GM21390 (cell line): Measurements from ENCODE around the gene SARNP.
A peak's percentile ranks its signal among the peaks of the same experiment; 100 is the strongest.
"Not testable (repeated sequence)": the region's sequence is repeated elsewhere in the genome, so short reads cannot be mapped to it uniquely, and the experiment has no call there.

ENCODE experiments used
- ATAC-seq: cut with Tn5 transposase; IDR thresholded peaks from one replicate; pipeline ENCODE4 v1.9.1; 2021; ENCODE audit not compliant: unreplicated experiment

SARNP gene, protein sequence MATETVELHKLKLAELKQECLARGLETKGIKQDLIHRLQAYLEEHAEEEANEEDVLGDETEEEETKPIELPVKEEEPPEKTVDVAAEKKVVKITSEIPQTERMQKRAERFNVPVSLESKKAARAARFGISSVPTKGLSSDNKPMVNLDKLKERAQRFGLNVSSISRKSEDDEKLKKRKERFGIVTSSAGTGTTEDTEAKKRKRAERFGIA

DNA sequence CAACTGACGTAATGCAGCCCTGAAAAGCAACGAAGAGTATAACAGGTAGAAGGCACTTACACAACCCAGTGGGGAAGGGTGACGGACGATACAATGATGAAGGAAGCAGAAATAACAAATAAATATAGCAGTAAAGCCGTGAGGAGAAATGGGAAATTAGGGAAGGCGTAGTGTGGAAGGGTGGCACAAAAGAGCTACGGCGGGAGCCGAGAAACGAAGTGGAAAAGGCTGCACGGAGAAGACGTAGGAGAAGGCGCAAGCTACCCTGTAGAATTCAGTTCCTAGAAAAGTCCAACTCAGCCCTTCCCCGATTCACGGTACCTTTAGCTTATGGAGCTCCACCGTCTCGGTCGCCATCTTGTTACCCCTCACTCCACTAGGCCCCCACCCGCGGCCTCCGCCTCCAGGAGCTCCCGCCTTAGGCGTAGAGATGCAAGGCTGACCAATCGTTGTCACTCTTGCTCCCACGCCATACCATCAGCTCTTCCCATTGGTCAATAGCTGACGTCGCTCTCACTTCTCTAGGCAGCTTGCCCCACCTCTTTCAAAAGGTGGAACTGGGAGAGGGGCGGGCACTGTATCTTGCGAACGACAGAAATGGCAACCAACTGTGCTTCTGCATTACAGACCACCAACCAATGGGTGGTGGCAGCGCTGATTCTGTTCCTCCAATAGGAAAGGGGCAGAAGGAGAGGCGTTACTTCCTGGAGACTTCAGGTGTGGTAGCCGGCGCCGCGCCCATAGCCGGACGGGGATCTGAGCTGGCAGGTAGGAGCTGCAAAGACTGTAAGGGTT is at the start of gene SARNP, which contains the start of gene ORMDL2:
Gene SARNP, minus strand, starts transcription at position 380 of the 795 bp plus-strand sequence. Its CDS starts 23 bp downstream, at position 357.
Gene ORMDL2, plus strand, starts transcription at position 697 of the 795 bp plus-strand sequence. CDS start 959 bp downstream, outside the sequence.
- peak; percentile 98 for ATAC-seq

DNA sequence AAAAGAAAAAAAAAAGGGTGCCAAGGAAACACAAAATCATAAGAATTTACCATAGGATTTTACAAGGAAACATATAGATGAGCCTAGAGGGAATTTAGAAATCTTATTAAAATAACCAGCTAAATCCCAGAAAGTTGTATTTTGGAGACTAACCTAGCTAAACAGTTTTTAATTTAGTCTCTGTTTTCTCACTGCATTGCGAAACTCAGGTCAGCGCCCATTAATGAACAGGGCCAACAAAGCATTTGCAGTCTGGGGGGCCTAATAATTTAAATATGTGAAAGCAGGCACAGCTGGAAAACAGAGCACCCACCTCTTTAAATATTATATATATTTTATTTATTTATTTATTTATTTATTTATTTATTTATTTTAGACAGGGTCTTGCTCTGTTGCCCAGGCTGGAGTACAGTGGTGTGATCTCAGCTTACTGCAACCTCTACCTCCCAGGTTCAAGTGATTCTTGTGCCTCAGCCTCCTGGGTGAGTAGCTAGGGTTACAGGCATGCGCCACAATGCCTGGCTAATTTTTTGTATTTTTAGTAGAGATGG is 49.0 kb upstream of the SARNP start:
- not testable (repeated sequence) for ATAC-seq

DNA sequence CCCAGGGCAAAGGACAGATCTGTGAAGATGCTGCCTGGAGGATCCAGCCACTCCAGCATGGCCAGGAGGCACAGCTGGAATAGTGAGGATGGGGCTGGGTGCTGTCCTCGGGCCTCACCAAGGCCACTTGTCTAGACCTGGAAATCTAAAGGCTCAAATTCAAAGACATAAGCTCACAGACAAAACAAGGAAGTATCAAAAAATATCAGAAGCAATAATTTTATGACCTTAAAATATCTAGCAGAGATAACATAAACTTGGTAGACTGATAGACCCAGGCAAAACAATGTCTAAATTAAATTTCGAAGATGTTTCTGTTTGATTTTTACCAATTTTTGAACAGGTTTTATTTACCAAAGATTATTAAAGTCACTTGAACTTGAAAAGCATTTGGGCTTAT is 47.8 kb upstream of the SARNP start:
- ATAC-seq = no peak

DNA sequence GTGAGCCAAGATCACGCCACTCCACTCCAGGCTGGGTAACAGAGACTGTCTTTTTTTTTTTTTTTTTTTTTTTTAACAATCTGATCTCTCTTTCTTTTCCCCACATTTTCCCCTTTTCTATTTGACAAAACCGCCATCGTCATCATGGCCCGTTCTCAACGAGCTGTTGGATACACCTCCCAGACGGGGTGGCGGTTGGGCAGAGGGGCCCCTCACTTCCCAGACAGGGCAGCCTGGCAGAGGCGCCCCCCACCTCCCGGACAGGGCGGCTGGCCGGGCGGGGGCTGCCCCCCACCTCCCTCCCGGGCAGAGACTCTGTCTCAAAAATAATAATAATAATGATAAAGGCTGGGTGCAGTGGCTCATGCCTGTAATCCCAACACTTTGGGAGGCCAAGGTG is 45.4 kb upstream of the SARNP start:
- ATAC-seq = not testable (repeated sequence)

DNA sequence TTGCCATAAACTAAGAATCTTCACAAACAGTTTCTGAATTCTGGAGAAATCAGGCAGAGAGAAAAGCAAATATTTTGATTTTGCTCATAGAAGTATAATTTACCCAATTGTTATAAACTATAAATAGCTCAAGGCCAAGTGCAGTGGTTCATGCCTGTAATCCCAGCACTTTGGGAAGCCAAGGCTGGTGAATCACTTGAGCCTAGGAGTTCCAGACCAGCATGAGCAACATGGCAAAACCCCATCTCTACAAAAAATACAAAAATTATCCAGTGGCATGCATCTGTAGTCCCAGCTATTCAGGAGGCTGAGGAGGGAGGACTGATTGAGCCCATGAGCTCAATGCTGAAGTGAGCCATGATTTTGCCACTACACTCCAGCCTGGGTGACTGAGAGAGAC is 44.8 kb upstream of the SARNP start:
- no peak for ATAC-seq

DNA sequence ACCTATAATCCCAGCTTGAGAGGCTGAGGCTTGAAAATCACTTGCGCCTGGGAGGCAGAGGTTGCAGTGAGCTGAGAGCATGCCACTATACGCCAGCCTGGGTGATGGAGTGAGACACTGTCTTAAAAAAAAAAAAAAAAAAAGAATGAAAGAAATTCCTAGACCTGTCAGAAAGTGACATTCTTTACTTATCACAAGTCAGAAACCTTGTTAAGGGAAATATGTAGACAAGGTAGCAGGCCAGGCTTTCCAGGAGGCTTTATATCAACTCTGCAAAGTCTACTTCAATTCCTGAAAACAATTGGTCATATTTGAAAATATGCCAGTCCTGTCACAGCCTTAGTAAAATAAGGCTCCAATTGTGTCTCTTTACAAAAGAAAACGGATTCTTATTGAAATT is 44.3 kb upstream of the SARNP start:
- ATAC-seq = no peak

DNA sequence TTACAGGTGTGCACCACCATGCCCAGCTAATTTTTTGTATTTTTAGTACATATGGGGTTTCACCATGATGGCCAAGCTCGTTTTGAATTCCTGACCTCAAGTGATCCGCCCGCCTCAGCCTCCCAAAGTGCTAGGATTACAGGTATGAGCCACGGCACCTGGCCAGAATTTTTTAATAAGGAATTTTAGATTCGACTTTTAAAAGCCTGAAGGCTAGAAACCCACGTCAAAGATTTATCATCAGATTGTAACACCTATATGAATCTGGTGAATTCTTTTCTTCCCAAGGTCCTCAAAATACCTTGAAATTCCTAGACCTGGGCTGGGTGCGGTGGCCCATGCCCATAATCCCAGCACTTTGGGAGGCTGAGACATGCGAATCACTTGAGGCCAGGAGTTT is 43.9 kb upstream of the SARNP start:
- no peak for ATAC-seq

DNA sequence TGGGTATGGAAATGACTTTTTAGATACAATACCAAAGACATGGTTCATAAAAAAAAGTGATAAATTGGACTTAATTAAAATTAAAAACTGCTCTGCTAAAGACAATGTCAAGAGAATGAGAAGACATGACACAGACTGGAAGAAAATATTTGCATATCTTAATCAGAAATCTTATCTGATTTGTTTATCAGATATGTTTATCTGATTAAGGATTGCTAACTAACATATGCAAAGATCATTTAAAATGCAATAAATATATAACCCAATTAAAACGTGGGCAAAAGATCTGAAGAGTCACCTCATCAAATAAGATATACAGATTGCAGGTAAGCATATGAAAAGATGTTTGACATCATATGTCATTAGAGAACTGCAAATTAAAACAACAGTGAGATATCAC is 35.2 kb upstream of the SARNP start:
- ATAC-seq = no peak

DNA sequence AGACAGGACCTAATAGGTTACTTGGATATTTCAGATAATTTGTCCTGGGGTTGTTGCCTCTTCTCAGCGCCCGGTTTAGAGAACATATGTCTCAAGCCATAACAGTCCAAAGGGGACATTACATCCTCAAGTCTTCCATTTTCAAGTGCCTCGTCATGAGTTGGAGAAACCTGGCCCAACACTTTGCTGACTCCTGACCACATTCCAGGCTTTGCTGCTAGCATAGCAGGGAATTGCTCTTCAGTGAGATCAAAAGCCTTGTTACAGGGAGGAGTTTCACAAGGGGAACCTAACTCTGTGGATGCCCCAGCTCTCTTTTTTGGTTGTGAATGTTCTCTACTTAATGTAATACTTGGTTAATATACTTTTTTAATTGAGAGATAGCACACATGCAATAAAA is 33.4 kb upstream of the SARNP start:
- no peak for ATAC-seq

DNA sequence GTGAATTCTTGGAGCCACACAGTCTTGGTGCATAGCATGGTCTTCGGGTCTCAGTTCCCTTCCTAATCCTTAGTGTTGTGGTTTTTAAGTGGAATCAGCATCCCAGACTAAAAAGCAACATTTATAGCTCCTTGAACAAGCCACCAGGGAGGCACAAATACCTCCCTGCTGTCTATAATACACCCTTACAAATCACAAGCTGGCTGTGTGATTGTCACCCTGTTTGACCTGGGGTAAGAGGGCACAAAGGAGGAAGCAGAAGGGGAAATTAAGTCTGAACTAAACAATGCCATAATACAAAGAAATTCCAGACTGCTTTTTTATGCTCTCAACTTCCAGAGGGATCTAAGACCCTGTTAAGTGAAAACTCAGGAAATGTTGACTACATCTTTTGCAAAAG is 32.9 kb upstream of the SARNP start:
- no peak for ATAC-seq

DNA sequence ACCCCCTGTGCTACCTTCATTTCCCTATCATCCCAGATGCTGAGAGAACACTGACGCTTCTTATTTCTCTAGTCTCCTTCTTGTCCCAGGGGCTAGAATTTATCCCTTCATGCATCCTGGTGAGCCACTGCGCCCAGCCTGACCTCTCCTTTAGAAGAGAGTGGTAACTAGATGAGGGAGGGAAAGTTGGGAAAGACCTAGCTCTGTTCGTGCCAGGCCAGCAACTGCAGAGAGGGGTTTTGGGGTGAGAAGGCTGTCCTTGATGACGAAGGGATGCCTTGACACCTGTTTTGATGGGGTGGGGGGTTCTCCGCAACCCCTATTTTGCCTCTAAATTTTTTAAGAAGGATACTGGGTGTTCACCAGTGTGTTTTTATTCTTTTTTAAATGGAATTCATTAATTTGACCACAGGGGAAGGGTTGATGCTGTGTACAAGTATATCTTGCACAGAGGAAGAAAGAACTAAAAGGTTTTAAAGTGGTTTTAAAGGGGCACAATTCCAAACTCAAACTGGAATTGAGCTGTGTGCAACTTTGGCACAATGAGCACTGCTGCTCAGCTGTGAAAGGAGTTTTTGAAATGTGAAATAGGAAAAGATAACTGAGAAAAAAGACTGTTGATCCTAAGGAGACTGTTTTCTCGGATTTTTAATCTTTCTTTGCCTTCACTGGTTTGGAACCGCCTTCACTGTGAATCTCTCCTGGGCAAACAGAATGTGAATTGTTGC is 32.3 kb upstream of the SARNP start:
- no peak for ATAC-seq

DNA sequence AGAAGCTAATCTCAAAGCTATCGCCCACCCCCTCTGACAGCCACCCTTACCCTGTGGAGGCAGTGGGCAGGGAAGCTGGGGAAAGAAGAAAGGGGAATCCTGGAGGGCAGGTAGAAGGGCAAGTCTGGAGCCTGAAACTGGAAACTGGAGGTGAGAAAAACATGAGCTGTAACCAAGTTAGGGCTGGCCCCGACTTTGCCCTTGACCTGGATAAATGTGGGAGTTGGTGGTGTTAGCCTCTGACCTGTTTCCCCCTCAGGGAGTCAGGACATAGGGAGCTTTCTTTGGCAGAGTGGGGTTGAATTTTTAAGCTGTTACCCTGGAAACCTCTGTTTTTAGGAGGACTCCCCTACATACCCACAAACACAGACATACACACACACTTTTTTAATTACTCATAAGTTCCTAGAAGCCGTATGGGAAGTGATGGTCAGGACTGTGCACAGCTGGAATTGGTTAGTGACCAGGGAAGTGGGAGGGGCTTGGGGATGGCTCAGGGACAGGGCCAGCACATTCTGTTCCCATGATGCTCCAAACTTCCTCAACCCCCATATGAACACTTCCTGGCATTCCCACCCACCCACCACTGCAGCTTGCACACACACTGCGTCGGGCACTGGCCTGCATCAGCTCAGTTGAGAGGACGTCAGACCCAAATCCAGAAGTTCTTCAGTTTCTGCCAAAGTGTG is 30.2 kb upstream of the SARNP start:
- ATAC-seq = no peak

DNA sequence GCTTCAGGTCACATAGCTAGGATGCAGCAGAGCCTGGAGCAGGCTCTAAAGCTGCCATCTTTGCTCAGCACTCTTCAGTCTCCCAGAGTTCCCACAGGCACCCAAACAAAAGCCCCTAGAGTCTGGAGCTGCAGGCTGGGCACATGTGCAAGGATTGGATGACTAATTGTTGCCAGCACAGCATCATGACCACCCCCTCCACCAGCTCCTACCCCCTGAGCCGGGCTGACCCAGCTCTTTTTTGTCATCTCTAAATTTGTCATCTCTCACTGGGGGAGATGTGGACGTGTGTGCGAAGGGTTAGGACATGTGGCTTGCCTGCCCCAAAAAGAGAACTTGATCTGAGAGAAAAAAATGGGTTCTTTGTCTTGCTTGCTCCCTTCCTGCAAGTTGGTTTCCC is 29.5 kb upstream of the SARNP start:
- ATAC-seq = no peak

DNA sequence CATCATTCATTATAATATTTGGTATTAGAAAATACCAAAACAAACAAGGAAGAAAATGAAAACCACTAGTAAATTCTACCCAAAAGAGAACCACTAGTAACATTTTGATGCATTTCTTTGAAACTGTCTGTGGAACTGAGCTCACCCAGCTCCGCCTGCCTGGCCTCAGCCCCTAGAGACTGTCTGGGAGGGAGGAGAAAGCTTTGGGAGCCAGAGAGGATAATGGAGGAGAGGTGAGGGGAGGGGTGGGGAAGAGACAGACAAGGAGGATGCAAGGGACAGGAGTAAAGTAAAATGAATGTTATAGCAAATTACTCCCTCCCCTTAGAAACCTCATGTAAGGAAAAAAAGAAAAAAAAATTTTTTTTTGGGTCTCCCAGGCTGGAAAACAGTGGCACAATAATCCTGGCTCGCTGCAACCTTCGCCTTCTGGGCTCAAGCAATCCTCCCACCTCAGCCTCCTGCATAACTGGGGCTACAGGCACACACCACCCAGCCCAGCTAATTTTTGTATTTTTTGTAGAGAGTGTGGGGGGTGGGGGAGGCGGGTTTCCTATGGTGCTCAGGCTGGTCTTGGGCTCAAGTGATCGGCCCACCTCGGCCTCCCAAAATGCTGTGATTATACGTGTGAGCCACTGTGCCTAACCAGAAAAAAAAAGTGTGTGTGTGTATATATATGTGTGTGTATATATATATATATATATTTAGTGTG is 28.4 kb upstream of the SARNP start:
- no peak for ATAC-seq

DNA sequence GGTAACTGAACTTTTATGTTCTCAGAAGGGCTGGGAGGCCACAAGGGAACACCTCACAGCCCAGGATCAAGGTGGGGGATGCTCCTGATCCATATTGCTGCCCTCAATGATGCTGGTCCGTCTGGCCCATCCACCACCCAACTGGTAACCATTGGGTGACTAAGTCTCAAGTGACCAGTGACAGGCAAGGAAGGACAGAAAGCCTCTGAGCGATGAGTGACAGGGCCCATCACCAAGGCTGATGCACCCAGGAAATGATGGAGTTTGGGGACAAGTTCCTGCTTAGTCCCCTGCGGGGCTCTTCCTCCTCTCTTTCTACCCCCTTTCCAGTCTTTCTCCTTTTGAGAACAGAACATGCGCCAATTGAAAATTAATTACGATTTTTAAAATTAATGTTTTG is 27.8 kb upstream of the SARNP start:
- no peak for ATAC-seq

DNA sequence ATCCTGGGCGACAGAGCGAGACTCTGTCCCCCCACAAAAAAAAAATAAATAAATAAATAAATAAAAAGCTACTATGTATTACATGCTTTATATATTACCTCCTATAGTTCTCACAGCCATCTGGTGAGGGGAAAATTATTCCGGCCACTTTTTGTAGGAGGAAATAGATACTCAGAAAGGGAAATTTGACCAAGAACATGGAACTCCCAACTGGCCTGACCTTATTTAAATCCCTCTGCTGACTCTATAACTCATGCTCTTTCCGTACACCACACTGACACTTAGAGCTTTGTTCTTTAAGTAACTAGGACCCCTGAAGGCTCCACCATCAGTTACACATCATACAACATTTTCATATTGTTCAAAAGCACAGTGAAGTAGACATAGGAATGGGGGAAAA is 27.4 kb upstream of the SARNP start:
- no peak for ATAC-seq

DNA sequence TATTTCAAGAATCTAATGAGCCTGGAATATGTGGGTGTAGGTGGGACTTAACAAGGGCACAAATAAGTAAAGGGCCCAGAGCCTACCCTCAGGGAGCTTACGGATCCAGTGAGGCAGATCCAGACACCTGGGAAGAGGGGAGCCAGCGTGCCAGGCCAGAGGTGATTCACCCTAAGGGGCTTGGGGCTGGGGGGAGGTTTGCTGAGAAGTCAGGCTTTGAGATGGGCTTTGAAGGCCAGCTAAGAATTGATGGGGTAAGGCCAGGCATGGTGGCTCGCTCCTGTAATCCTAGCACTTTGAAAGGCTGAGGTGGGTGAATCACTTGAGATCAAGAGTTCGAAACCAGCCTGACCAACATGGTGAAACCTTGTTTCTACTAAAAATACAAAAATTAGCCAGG is 25.9 kb upstream of the SARNP start:
- no peak for ATAC-seq

DNA sequence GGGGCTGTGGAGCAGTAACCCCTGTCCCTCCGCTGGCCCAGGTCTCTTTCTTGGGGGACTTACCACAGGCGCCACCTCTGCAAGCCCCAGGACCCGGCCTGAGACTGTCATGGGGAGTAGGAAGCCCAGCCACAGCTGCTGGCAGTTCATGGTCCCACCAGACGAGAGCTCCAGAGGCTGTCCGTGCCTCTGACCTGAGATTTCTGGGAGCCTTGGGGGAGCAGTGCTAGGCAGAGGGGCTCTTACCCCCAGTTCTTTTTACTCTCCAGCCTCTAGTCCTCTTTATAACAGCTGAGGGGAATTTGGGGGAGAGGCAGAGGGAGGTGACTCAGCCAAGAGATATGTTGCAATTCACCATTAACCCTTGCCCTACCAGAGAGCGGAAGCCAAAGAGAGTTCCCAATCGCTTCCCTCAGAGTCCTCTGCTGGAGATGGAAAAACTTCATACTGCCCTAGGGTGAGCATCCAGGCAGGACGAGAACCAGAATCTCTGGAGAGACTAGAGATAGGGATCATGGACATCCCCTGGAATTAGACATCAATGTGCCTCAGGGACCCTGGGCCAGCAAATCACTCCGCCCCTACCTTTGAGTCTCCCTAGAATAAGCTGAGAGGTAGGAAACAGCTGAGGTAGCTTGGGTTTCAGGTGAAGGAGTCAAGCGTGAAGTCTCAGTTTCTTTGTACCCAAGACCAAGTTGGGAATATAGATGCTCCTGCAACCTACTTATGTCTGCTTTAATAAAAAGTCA is 25.3 kb upstream of the SARNP start, which contains the start of gene MMP19:
Gene MMP19, minus strand, starts transcription at position 256 of the 749 bp plus-strand sequence. Its CDS starts 106 bp downstream, at position 150.
- ATAC-seq = no peak

DNA sequence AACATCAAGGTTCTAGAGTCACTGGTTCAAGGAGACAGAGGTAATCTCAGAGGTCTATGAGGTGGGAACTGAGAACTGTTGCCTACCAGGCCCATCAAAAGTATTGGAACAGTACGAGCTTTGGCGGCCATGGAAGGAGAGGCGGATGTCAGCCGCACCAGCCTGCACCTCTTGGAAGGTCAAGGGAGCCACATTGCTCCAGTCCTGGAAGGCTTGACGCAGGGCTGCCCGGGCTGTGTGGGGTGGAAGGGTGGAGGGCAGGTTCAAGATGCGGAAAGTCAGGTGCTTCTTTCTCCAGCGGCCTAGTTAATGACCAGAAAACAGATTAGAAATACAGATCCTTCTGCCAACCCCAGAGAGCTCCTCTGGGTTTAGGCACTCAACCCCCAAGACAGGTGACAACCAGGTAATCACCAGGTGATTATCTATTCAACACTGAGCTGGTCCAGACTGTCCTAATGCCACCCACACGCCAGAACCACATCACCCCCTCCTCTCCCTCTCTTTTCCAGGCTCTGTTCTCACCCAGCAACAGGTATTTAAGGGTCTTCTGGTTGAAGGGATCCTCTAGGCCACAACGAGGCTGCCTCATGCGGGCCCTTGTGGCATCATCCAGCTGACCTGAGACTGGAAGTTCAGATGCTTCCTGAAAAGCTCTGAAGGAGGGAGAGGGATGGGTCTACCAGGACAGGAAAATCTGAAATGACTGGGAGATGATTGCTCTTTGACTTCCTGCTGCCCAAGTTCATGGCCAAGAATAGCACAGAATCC is 23.2 kb upstream of the SARNP start:
- no peak for ATAC-seq
